Type B pancreatic cell (in vitro differentiated cells): ENCODE measurements around the gene NEK8. TPM values are rescaled to one million over a fixed set of nuclear protein-coding genes. Genes with fewer than 3 reads are reported as not detected.
A peak's percentile ranks its signal among the peaks of the same experiment; 100 is the strongest.

Experiments
- DNase-seq: peaks from one replicate; pipeline ENCODE4 v3.0.0; 2021; ENCODE audit warnings: mixed read lengths; ENCODE audit not compliant: unreplicated experiment; ENCODE audit errors: extremely low spot score
- H3K27ac Mint-ChIP-seq: 2 replicates; pipeline ENCODE4 v1.8.0; 2021; ENCODE audit warnings: mild to moderate bottlenecking, mixed read lengths
- H3K27me3 Mint-ChIP-seq: 2 replicates; pipeline ENCODE4 v1.8.0; 2021; ENCODE audit warnings: mixed read lengths
- H3K36me3 Mint-ChIP-seq: 2 replicates; pipeline ENCODE4 v1.8.0; 2021; ENCODE audit warnings: mixed read lengths
- H3K4me1 Mint-ChIP-seq: one replicate; pipeline ENCODE4 v1.8.0; 2021; ENCODE audit warnings: mixed read lengths; ENCODE audit not compliant: unreplicated experiment
- H3K4me3 Mint-ChIP-seq: 2 replicates; pipeline ENCODE4 v1.8.0; 2021; ENCODE audit warnings: mild to moderate bottlenecking, mixed read lengths
- H3K9me3 Mint-ChIP-seq: 2 replicates; pipeline ENCODE4 v1.8.0; 2021; ENCODE audit warnings: mixed read lengths
- total RNA-seq: library from RNA; stranded (reverse); gene quantifications from 2 replicates; pipeline ENCODE4 v1.2.1, GENCODE V29; 2021; ENCODE audit warnings: low replicate concordance
- TF ChIP-seq, protein P1 (sequence below): fragments of 200-600 bp; sonication (generic); conservative IDR thresholded peaks from 2 replicates; pipeline ENCODE4 v1.5.0; 2021; ENCODE audit warnings: antibody characterized with exemption, mild to moderate bottlenecking

NEK8 gene
- total RNA-seq, 1 donor from 2014 or later = 8.7 TPM

DNA sequence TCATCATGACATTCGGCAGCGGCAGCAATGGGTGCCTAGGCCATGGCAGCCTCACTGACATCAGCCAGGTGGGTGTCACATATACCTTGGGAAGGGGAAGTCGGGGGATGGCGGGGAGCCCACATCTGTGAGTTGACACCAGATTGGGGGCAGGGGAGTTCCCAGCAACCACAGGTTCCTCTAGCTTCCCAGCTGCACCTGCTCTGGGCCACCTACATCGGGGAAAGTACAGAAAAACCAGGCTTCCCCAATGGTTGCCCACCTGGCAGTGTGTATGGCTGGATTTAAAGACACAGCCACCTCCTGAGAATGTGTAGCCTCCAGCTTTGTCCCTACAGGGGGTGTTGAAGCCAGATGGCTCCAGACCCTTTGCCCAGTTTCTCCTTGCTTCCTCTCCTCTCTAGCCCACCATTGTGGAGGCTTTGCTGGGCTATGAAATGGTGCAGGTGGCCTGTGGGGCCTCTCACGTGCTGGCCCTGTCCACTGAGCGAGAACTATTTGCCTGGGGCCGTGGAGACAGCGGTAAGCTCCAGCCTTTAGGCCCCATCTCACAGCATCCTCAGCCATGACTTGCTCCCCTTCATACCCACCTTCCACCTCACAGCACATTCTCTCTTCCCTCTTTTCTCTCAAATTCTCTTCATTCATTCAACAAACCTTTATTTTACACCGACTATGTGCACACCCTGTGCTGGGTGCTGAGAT, 10.2 kb downstream of the NEK8 start:
- Mint-ChIP-seq H3K9me3 (no peaks in the 10 kb centered on the region), H3K36me3 (peaks cover 10% of the 10 kb centered on the region), H3K4me1 (peaks cover 6% of the 10 kb centered on the region), H3K4me3 (peak overlapping the region; percentile 34), H3K27ac (peak overlapping the region; percentile 94), H3K27me3 (no peaks in the 10 kb centered on the region)
- no peak for DNase-seq
- TF ChIP-seq, protein P1, sequence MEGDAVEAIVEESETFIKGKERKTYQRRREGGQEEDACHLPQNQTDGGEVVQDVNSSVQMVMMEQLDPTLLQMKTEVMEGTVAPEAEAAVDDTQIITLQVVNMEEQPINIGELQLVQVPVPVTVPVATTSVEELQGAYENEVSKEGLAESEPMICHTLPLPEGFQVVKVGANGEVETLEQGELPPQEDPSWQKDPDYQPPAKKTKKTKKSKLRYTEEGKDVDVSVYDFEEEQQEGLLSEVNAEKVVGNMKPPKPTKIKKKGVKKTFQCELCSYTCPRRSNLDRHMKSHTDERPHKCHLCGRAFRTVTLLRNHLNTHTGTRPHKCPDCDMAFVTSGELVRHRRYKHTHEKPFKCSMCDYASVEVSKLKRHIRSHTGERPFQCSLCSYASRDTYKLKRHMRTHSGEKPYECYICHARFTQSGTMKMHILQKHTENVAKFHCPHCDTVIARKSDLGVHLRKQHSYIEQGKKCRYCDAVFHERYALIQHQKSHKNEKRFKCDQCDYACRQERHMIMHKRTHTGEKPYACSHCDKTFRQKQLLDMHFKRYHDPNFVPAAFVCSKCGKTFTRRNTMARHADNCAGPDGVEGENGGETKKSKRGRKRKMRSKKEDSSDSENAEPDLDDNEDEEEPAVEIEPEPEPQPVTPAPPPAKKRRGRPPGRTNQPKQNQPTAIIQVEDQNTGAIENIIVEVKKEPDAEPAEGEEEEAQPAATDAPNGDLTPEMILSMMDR = no peak

DNA sequence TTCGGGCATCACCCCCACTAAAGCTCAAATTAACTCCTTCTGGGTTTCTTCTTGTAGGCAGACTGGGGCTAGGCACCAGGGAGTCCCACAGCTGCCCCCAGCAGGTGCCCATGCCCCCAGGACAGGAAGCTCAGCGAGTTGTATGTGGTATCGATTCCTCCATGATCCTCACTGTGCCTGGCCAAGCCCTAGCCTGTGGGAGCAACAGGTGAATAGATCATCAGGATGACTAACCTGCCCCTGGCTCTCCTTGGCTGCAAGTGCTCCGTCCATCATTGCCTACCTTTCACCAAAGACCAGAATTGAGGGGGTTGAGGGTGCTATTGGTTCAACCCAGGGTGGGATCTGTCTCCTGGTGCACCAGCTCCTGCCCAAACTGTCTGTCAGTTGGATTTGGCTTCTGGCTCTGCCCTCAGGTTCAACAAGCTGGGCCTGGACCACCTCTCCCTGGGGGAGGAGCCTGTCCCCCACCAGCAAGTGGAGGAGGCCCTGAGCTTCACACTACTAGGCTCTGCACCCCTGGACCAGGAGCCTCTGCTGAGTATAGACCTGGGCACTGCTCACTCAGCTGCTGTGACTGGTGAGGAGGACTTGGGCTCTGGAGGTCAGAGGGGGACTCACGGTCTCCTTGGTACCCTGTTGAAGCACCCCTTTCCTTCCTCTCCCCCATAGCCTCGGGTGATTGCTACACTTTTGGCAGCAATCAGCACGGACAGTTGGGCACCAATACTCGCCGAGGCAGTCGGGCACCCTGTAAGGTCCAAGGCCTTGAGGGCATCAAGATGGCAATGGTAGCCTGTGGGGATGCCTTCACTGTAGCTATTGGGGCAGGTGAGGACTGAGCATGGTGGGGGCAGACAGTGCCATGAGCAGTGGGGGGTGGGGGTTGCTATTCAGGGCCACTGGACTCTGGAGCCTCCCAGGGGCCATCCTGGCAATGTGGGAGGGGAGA, 12.1 kb downstream of the NEK8 start:
- TF ChIP-seq, protein P1 = no peak
- no peak for DNase-seq
- Mint-ChIP-seq H3K27ac (peak overlapping the region; percentile 64), H3K36me3 (peaks cover 10% of the 10 kb centered on the region), H3K27me3 (no peaks in the 10 kb centered on the region), H3K9me3 (no peaks in the 10 kb centered on the region), H3K4me1 (peaks cover 6% of the 10 kb centered on the region), H3K4me3 (no peak overlapping the region)

GRCh38 chr17:28741358-28742349, 13.1 kb downstream of the NEK8 start:
- Mint-ChIP-seq H3K4me1 (peaks cover 6% of the 10 kb centered on the region), H3K4me3 (no peak overlapping the region), H3K27me3 (no peaks in the 10 kb centered on the region), H3K27ac (peak overlapping the region; percentile 99), H3K36me3 (peaks cover 10% of the 10 kb centered on the region), H3K9me3 (no peaks in the 10 kb centered on the region)
- TF ChIP-seq, protein P1 = no peak
- no peak for DNase-seq

DNA sequence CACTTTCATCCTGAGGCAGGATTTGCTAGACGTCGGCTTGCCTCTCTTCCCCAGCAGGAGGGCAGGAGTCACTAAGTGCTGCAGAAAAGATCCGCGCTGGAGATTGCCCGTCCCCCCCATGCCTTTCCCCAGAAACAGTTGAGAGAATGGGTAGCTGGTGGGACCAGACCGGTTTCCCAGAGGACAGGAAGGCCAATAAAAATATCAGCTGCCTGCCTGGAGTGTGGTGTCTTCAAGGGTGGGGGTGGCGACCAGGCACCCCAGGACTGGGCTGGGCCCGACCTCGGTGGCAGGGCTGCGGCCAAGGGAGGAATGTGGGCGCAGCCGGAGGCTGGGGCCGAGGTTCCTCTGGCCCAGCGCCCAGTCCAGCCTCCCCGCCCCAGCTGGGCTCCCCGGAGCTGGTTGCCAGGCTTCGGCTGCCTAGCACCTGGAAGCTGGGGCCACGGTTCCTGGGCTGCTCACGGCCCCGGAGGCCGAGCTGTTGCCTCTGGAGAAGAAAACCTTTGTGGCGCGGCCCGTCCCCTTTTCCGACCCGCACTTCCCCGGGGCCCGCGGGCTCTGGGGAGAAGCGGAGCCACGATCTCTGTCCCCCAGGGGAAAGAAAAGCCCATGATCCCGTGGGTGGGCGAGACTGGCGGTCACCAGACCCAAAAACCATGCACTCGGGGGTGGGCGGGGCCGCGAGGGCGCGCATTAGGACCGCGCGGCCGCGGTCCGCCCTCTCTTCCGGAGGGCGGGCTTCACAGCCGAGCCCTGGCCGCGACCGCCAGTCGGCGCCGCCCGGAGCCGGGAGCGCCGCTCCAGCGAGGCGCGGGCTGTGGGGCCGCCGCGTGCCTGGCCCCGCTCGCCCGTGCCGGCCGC, 14.9 kb downstream of the NEK8 start, which contains the start of gene TRAF4:
Gene TRAF4, plus strand, starts transcription at position 769 of the 861 bp plus-strand sequence. CDS start 102 bp downstream, outside the sequence.
- H3K9me3 Mint-ChIP-seq = no peaks in the 10 kb centered on the region
- H3K36me3 Mint-ChIP-seq = peaks cover 4% of the 10 kb centered on the region
- H3K27ac Mint-ChIP-seq = peak within 1 kb of the TSS; percentile 99
- H3K27me3 Mint-ChIP-seq = no peaks in the 10 kb centered on the region
- TF ChIP-seq, protein P1 = peak; percentile 38
- H3K4me3 Mint-ChIP-seq = peak within 1 kb of the TSS; percentile 95
- peaks cover under 1% of the 10 kb centered on the region for H3K4me1 Mint-ChIP-seq
- DNase-seq = peak; percentile 85
